ENCODE data around the gene SIGLEC10.

GRCh38 chr19:51418707-51419106 lies 1.3 kb upstream of the SIGLEC10 start:
- TF ChIP-seq CTCF (IDR thresholded peaks at IDR 0.05) (no peak), POLR2AphosphoS5 (IDR thresholded peaks at IDR 0.05; ENCODE audit: low read depth, low read length) (no peak), TCF7L2 (IDR thresholded peaks at IDR 0.05; ENCODE audit: low read depth, low read length) (no peak), SIN3A (IDR thresholded peaks at IDR 0.05; ENCODE audit: borderline replicate concordance, insufficient read depth, low read depth, low read length) (no peak)
